Measurements from ENCODE around the gene PSORS1C2.

PSORS1C2 gene

GRCh38 chr6:31139599-31139998 lies 733 bp upstream of the PSORS1C2 start:
- Mint-ChIP-seq H3K36me3 (ENCODE audit: low read depth) (peaks cover 5% of the 10 kb centered on the region), H3K4me1 (ENCODE audit: low read depth) (peaks cover 4% of the 10 kb centered on the region), H3K4me3 (no peak overlapping the region), H3K27me3 (ENCODE audit: low read depth) (peaks cover 5% of the 10 kb centered on the region), H3K9me3 (no peaks in the 10 kb centered on the region), H3K27ac (no peak overlapping the region)

GRCh38 chr6:31135710-31136109 lies 3.2 kb downstream of the PSORS1C2 start:
- no peak overlapping the region for H3K4me3 Mint-ChIP-seq
- H3K4me1 Mint-ChIP-seq (ENCODE audit: low read depth): peaks cover 4% of the 10 kb centered on the region
- H3K36me3 Mint-ChIP-seq (ENCODE audit: low read depth): no peaks in the 10 kb centered on the region
- peaks cover 5% of the 10 kb centered on the region for H3K27me3 Mint-ChIP-seq (ENCODE audit: low read depth)
- H3K9me3 Mint-ChIP-seq: no peaks in the 10 kb centered on the region
- no peak overlapping the region for H3K27ac Mint-ChIP-seq

GRCh38 chr6:31132806-31133205 lies 6.1 kb downstream of the PSORS1C2 start:
- no peaks in the 10 kb centered on the region for H3K36me3 Mint-ChIP-seq (ENCODE audit: low read depth)
- no peaks in the 10 kb centered on the region for H3K9me3 Mint-ChIP-seq
- H3K27ac Mint-ChIP-seq: no peak overlapping the region
- H3K27me3 Mint-ChIP-seq (ENCODE audit: low read depth): peaks cover 22% of the 10 kb centered on the region
- H3K4me3 Mint-ChIP-seq: no peak overlapping the region
- peaks cover 6% of the 10 kb centered on the region for H3K4me1 Mint-ChIP-seq (ENCODE audit: low read depth)

- Mint-ChIP-seq H3K9me3 (no peaks in the 10 kb centered on the region), H3K27ac (no peak overlapping the region), H3K4me1 (ENCODE audit: low read depth) (peaks cover 3% of the 10 kb centered on the region), H3K27me3 (ENCODE audit: low read depth) (peaks cover 18% of the 10 kb centered on the region), H3K36me3 (ENCODE audit: low read depth) (no peaks in the 10 kb centered on the region), H3K4me3 (no peak overlapping the region)
Measured at GRCh38 chr6:31131595-31131994, 7.3 kb downstream of the PSORS1C2 start.

GRCh38 chr6:31130751-31131150 lies 8.1 kb downstream of the PSORS1C2 start:
- no peaks in the 10 kb centered on the region for H3K9me3 Mint-ChIP-seq
- no peak overlapping the region for H3K27ac Mint-ChIP-seq
- peaks cover 18% of the 10 kb centered on the region for H3K27me3 Mint-ChIP-seq (ENCODE audit: low read depth)
- no peak overlapping the region for H3K4me3 Mint-ChIP-seq
- peaks cover 3% of the 10 kb centered on the region for H3K4me1 Mint-ChIP-seq (ENCODE audit: low read depth)
- no peaks in the 10 kb centered on the region for H3K36me3 Mint-ChIP-seq (ENCODE audit: low read depth)

- Mint-ChIP-seq H3K27ac (no peak overlapping the region), H3K9me3 (no peaks in the 10 kb centered on the region), H3K27me3 (ENCODE audit: low read depth) (peaks cover 18% of the 10 kb centered on the region), H3K36me3 (ENCODE audit: low read depth) (no peaks in the 10 kb centered on the region), H3K4me1 (ENCODE audit: low read depth) (peaks cover 3% of the 10 kb centered on the region), H3K4me3 (no peak overlapping the region)
Measured at GRCh38 chr6:31129130-31129529, 9.7 kb downstream of the PSORS1C2 start.

- Mint-ChIP-seq H3K27ac (no peak overlapping the region), H3K36me3 (ENCODE audit: low read depth) (no peaks in the 10 kb centered on the region), H3K4me1 (ENCODE audit: low read depth) (peaks cover 3% of the 10 kb centered on the region), H3K4me3 (no peak overlapping the region), H3K9me3 (no peaks in the 10 kb centered on the region), H3K27me3 (ENCODE audit: low read depth) (peaks cover 18% of the 10 kb centered on the region)
Measured at GRCh38 chr6:31128093-31128676, 10.7 kb downstream of the PSORS1C2 start.

GRCh38 chr6:31126396-31127175 lies 12.3 kb downstream of the PSORS1C2 start:
- Mint-ChIP-seq H3K4me3 (no peak overlapping the region), H3K27me3 (ENCODE audit: low read depth) (peaks cover 18% of the 10 kb centered on the region), H3K27ac (no peak overlapping the region), H3K36me3 (ENCODE audit: low read depth) (no peaks in the 10 kb centered on the region), H3K9me3 (no peaks in the 10 kb centered on the region), H3K4me1 (ENCODE audit: low read depth) (peaks cover 3% of the 10 kb centered on the region)

- Mint-ChIP-seq H3K4me3 (no peak overlapping the region), H3K9me3 (no peaks in the 10 kb centered on the region), H3K36me3 (ENCODE audit: low read depth) (no peaks in the 10 kb centered on the region), H3K27ac (no peak overlapping the region), H3K27me3 (ENCODE audit: low read depth) (peaks cover 18% of the 10 kb centered on the region), H3K4me1 (ENCODE audit: low read depth) (peaks cover 3% of the 10 kb centered on the region)
Measured at GRCh38 chr6:31125586-31126363, 13.1 kb downstream of the PSORS1C2 start.

- Mint-ChIP-seq H3K9me3 (no peaks in the 10 kb centered on the region), H3K27me3 (ENCODE audit: low read depth) (peaks cover 18% of the 10 kb centered on the region), H3K4me1 (ENCODE audit: low read depth) (peaks cover 3% of the 10 kb centered on the region), H3K4me3 (no peak overlapping the region), H3K27ac (no peak overlapping the region), H3K36me3 (ENCODE audit: low read depth) (no peaks in the 10 kb centered on the region)
Measured at GRCh38 chr6:31125162-31125561, 13.7 kb downstream of the PSORS1C2 start.

- H3K4me3 Mint-ChIP-seq: no peak overlapping the region
- H3K27ac Mint-ChIP-seq: no peak overlapping the region
- H3K9me3 Mint-ChIP-seq: no peaks in the 10 kb centered on the region
- peaks cover 3% of the 10 kb centered on the region for H3K4me1 Mint-ChIP-seq (ENCODE audit: low read depth)
- peaks cover 12% of the 10 kb centered on the region for H3K27me3 Mint-ChIP-seq (ENCODE audit: low read depth)
- no peaks in the 10 kb centered on the region for H3K36me3 Mint-ChIP-seq (ENCODE audit: low read depth)
Measured at GRCh38 chr6:31122791-31123706, 15.8 kb downstream of the PSORS1C2 start.

- H3K36me3 Mint-ChIP-seq (ENCODE audit: low read depth): no peaks in the 10 kb centered on the region
- H3K27ac Mint-ChIP-seq: no peak overlapping the region
- peaks cover 9% of the 10 kb centered on the region for H3K27me3 Mint-ChIP-seq (ENCODE audit: low read depth)
- no peaks in the 10 kb centered on the region for H3K4me1 Mint-ChIP-seq (ENCODE audit: low read depth)
- H3K9me3 Mint-ChIP-seq: no peaks in the 10 kb centered on the region
- no peak overlapping the region for H3K4me3 Mint-ChIP-seq
Measured at GRCh38 chr6:31121131-31121790, 17.6 kb downstream of the PSORS1C2 start.

- Mint-ChIP-seq H3K4me1 (ENCODE audit: low read depth) (no peaks in the 10 kb centered on the region), H3K27me3 (ENCODE audit: low read depth) (peaks cover 14% of the 10 kb centered on the region), H3K4me3 (no peak within 1 kb of the TSS), H3K9me3 (no peaks in the 10 kb centered on the region), H3K36me3 (ENCODE audit: low read depth) (no peaks in the 10 kb centered on the region), H3K27ac (no peak within 1 kb of the TSS)
Measured at GRCh38 chr6:31120151-31120915, 18.5 kb downstream of the PSORS1C2 start, which contains the start of gene CDSN. Gene CDSN (minus strand): TSS chr6:31120446. CDS start chr6:31120419, 27 bp downstream.

Data from T-helper 1 cell treated with Interleukin-12 subunit alpha and Interleukin-12 subunit beta and Interleukin-4 antibody, amounts not matched to agents 30 μg/mL and 1 μg/mL, for 36 hours (primary cell).